Measurements from ENCODE around the gene HOXD10.

DNA sequence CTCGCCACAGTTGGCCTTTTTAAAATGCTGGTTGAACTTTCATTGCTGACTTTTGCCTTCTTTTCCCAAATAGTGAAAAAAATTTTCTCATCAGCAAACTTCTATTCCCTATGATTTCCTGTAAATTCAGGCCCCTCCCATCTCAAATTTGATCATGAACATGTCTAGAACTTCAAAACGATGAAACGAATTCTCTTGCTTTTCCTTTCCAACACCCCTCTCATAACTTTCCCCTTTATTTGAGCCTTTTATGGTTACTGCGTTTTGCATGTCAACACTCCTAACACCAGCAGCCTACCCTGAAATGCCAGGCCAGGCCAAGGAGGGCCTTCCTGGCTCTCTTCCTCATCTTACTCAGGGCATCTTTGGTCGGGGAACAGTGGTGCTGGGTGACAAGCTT lies 25.7 kb upstream of the HOXD10 start:
- TF ChIP-seq, protein P1, sequence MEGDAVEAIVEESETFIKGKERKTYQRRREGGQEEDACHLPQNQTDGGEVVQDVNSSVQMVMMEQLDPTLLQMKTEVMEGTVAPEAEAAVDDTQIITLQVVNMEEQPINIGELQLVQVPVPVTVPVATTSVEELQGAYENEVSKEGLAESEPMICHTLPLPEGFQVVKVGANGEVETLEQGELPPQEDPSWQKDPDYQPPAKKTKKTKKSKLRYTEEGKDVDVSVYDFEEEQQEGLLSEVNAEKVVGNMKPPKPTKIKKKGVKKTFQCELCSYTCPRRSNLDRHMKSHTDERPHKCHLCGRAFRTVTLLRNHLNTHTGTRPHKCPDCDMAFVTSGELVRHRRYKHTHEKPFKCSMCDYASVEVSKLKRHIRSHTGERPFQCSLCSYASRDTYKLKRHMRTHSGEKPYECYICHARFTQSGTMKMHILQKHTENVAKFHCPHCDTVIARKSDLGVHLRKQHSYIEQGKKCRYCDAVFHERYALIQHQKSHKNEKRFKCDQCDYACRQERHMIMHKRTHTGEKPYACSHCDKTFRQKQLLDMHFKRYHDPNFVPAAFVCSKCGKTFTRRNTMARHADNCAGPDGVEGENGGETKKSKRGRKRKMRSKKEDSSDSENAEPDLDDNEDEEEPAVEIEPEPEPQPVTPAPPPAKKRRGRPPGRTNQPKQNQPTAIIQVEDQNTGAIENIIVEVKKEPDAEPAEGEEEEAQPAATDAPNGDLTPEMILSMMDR (conservative IDR thresholded peaks at IDR 0.05) = no peak
- no peak for TF ChIP-seq ZFX (IDR thresholded peaks at IDR 0.05)
